Keratinocyte (primary cell): ENCODE results near the gene LHX3. TPM values are rescaled to one million over a fixed set of nuclear protein-coding genes. Genes with fewer than 3 reads are reported as not detected.

ENCODE experiments used
- DNase-seq: peaks from one replicate; pipeline ENCODE4 v3.0.0-alpha.2; 2011; ENCODE audit warnings: low read depth, missing footprints, low spot score
- FAIRE-seq: peaks from 2 replicates; lab custom pipeline; 2011; peaks lifted over from hg19 to GRCh38; lab: Jason Lieb, UNC
- H2AFZ ChIP-seq: 2 replicates; pipeline ENCODE4 v1.6.0; 2012; ENCODE audit warnings: low read length, control low read depth, inconsistent platforms; ENCODE audit not compliant: control insufficient read depth
- H3K27ac ChIP-seq: 2 replicates; pipeline ENCODE4 v1.5.1; 2011; ENCODE audit warnings: low read length; ENCODE audit not compliant: control insufficient read depth, insufficient read depth
- H3K27me3 ChIP-seq: 3 replicates; pipeline ENCODE4 v1.6.0; 2011; ENCODE audit warnings: low read length; ENCODE audit not compliant: control insufficient read depth, insufficient read depth; ENCODE audit errors: extremely low read depth
- H3K36me3 ChIP-seq, 2 experiments: 2 replicates in 1 of 2; 3 replicates in 1 of 2; pipeline ENCODE4 v1.5.1; 2011; ENCODE audit warnings: low read length in 2 of 2, mild to moderate bottlenecking in 1 of 2; ENCODE audit not compliant: control insufficient read depth in 2 of 2, insufficient read depth in 2 of 2; ENCODE audit errors: extremely low read depth in 1 of 2
- H3K4me1 ChIP-seq: 3 replicates; pipeline ENCODE4 v1.5.1; 2011; ENCODE audit warnings: low read length; ENCODE audit not compliant: control insufficient read depth, insufficient read depth; ENCODE audit errors: extremely low read depth
- H3K4me2 ChIP-seq: 3 replicates; pipeline ENCODE4 v1.6.0; 2011; ENCODE audit warnings: low read depth, low read length; ENCODE audit not compliant: control insufficient read depth, insufficient read depth; ENCODE audit errors: extremely low read depth
- H3K4me3 ChIP-seq, 3 experiments: fragments of 200-600 bp in 1 of 3; sonication (generic) in 1 of 3; 2 replicates in 2 of 3; 3 replicates in 1 of 3; pipeline ENCODE4 v1.5.1; 2011 to 2016; ENCODE audit warnings: low read length in 3 of 3, mild to moderate bottlenecking in 3 of 3, control low read depth in 2 of 3, inconsistent platforms in 1 of 3, low read depth in 1 of 3, mixed read lengths in 1 of 3, mixed run types in 1 of 3, moderate library complexity in 1 of 3; ENCODE audit not compliant: control insufficient read depth in 2 of 3, insufficient read depth in 2 of 3; ENCODE audit errors: extremely low read depth in 1 of 3
- H3K79me2 ChIP-seq: 2 replicates; pipeline ENCODE4 v1.6.0; 2012; ENCODE audit warnings: low read length; ENCODE audit not compliant: control insufficient read depth, insufficient read depth
- H3K9ac ChIP-seq: 3 replicates; pipeline ENCODE4 v1.6.0; 2011; ENCODE audit warnings: low read length; ENCODE audit not compliant: control insufficient read depth, insufficient read depth; ENCODE audit errors: extremely low read depth
- H3K9me1 ChIP-seq: 3 replicates; pipeline ENCODE4 v1.6.0; 2011; ENCODE audit warnings: low read length; ENCODE audit not compliant: control insufficient read depth, insufficient read depth; ENCODE audit errors: extremely low read depth
- H3K9me3 ChIP-seq: 2 replicates; pipeline ENCODE4 v1.5.1; 2012; ENCODE audit warnings: low read depth, low read length; ENCODE audit not compliant: control insufficient read depth
- H4K20me1 ChIP-seq: 3 replicates; pipeline ENCODE4 v1.6.0; 2011; ENCODE audit warnings: low read length; ENCODE audit not compliant: control insufficient read depth, insufficient read depth; ENCODE audit errors: extremely low read depth
- CTCF ChIP-seq, 3 experiments: IDR thresholded peaks in 1 of 3; conservative IDR thresholded peaks in 1 of 3; optimal IDR thresholded peaks in 1 of 3; 2 replicates in 2 of 3; 3 replicates in 1 of 3; pipeline versions ENCODE3 to v1.5.1; 2011; ENCODE audit warnings: low read length in 3 of 3, mild to moderate bottlenecking in 3 of 3, moderate library complexity in 2 of 3, control low read depth in 1 of 3, inconsistent platforms in 1 of 3; ENCODE audit not compliant: insufficient read depth in 2 of 3; ENCODE audit errors: extremely low read depth in 1 of 3
- EZH2 ChIP-seq: IDR thresholded peaks from one replicate; pipeline ENCODE4 v1.6.1; 2012; ENCODE audit warnings: inconsistent platforms, mild to moderate bottlenecking, low read length, moderate library complexity
- dilution Hi-C: fragments of 300-500 bp; cut with MboI; formaldehyde crosslinking; loops from one replicate; pipeline ENCODE4 v1.7.0; 2020; ENCODE audit warnings: low sequenced_read_pairs; ENCODE audit not compliant: extremely low pct_ligation_motif_present
- polyA plus RNA-seq, 5 experiments: library from polyadenylated mRNA; depleted of rRNA in 3 of 5; stranded (reverse) in 3 of 5; stranded (forward) in 1 of 5; unstranded in 1 of 5; fragments of >200 nt; gene quantifications; 1 replicate in 1 of 5; 2 replicates in 3 of 5; 3 replicates in 1 of 5; pipeline versions ENCODE4 v1.2.1 to v1.2.3, GENCODE V29; 2011 to 2012; ENCODE audit warnings: missing spikeins in 2 of 5, low read depth in 1 of 5, low replicate concordance in 1 of 5

LHX3 gene
- polyA plus RNA-seq, 1 donor (not counting 4 experiments of a cell fraction or from before 2014, with no cell fraction given), result not detected

GRCh38 chr9:136152931-136153330 lies 52.0 kb downstream of the LHX3 start:
- no peak overlapping the region for H3K4me3 ChIP-seq
- no peaks in the 10 kb centered on the region for H3K9me1 ChIP-seq
- dilution Hi-C loops, result no loop called here
- no peak overlapping the region for H3K4me2 ChIP-seq
- FAIRE-seq, result no peak
- H3K4me1 ChIP-seq, result no peaks in the 10 kb centered on the region
- no peaks in the 10 kb centered on the region for H3K36me3 ChIP-seq
- H3K27me3 ChIP-seq, result peaks cover 36% of the 10 kb centered on the region
- no peaks in the 10 kb centered on the region for H4K20me1 ChIP-seq
- no peak overlapping the region for H2AFZ ChIP-seq
- TF ChIP-seq CTCF (optimal IDR thresholded peaks at IDR 0.05 in 1 of 3, IDR thresholded peaks at IDR 0.05 in 1 of 3, conservative IDR thresholded peaks at IDR 0.05 in 1 of 3; ENCODE audit: extremely low read depth in 1 of 3, insufficient read depth in 2 of 3, low read length in 3 of 3), result no peak
- no peak for TF ChIP-seq EZH2
- H3K79me2 ChIP-seq, result no peaks in the 10 kb centered on the region
- DNase-seq, result no peak
- no peak overlapping the region for H3K9ac ChIP-seq
- H3K27ac ChIP-seq, result no peak overlapping the region
- H3K9me3 ChIP-seq, result no peaks in the 10 kb centered on the region

GRCh38 chr9:136152543-136152866 lies 52.4 kb downstream of the LHX3 start:
- Histone ChIP-seq H3K27me3 (peaks cover 40% of the 10 kb centered on the region), H3K4me2 (no peak overlapping the region), H3K4me3 (no peak overlapping the region), H3K9ac (no peak overlapping the region), H3K4me1 (no peaks in the 10 kb centered on the region), H3K36me3 (no peaks in the 10 kb centered on the region), H4K20me1 (no peaks in the 10 kb centered on the region), H3K27ac (no peak overlapping the region), H2AFZ (no peak overlapping the region), H3K79me2 (no peaks in the 10 kb centered on the region), H3K9me1 (no peaks in the 10 kb centered on the region), H3K9me3 (no peaks in the 10 kb centered on the region)
- dilution Hi-C loops, result no loop called here
- DNase-seq, result no peak
- TF ChIP-seq EZH2, result no peak
- TF ChIP-seq CTCF (optimal IDR thresholded peaks at IDR 0.05 in 1 of 3, IDR thresholded peaks at IDR 0.05 in 1 of 3, conservative IDR thresholded peaks at IDR 0.05 in 1 of 3; ENCODE audit: extremely low read depth in 1 of 3, insufficient read depth in 2 of 3, low read length in 3 of 3), result no peak
- FAIRE-seq, result no peak
